Esophagus mucosa (tissue), 1 donor: Measurements from ENCODE around the gene USP11. TPM values are rescaled to one million over a fixed set of nuclear protein-coding genes. Genes with fewer than 3 reads are reported as not detected.
A peak's percentile ranks its signal among the peaks of the same experiment; 100 is the strongest.

Source experiments
- ATAC-seq: fragments of 200-7000 bp; cut with Tn5 transposase; one replicate; pipeline ENCODE4 v1.9.1; 2020
- total RNA-seq: library from RNA; stranded (reverse); gene quantifications from one replicate; pipeline ENCODE4 v1.2.4, GENCODE V29; 2023
- donor health status: DM: yes; HTN: yes; CAD: no.

Gene USP11
- total RNA-seq: 13.2 TPM

DNA sequence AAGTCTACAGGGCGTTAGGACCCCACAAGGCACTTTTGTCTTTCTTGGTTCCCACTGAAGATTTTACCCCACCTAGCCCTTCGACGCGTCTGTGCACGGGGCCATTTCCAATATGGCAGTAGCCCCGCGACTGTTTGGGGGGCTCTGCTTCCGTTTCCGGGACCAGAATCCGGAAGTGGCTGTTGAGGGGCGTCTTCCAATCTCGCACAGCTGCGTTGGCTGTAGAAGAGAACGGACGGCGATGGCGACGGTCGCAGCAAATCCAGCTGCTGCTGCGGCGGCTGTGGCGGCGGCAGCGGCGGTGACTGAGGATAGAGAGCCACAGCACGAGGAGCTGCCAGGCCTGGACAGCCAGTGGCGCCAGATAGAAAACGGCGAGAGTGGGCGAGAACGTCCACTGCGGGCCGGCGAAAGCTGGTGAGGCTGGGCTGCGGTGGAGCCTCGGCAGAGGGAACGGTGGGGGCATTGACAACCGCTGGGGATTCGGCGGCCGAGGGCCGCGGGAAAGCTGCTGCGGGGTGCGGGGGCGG lies at the start of gene USP11:
TSS of gene USP11 (plus strand) at position 207 of the 530 bp plus-strand sequence. CDS start at position 242, 35 bp downstream.
- no peak for ATAC-seq

DNA sequence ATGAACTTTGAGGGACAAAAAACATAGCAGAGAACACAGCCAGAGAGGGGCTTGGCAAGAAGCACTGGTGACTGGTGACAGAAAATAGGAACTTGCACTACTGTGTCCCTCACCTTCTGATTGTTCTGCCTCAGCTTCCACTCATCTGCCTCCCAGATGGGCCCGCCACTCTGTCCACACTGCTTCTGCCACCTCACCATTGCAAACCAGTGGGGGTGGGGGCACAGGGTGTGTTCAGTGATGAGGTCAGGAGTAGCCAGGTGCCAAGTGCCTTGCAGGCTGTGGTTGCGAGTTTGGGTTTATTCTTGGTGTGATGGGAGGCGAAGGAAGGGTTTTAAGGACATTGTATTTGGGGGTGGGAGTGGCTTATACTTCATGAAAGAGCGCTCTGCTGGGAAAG lies 48.3 kb upstream of the USP11 start:
- no peak for ATAC-seq

DNA sequence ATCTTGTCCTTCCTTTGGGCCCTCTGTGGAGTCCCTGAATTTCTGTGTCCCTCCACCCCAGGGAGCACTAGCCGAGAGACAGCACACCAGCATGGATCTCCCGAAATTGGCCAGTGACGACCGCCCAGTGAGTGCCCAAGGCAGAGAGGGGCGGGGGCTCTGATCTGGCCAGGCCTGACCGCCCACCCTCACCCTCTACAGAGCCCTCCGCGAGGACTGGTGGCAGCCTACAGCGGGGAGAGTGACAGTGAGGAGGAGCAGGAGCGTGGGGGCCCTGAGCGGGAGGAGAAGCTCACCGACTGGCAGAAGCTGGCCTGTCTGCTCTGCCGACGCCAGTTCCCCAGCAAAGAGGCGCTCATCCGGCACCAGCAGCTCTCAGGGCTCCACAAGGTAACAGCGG lies 47.6 kb upstream of the USP11 start:
- ATAC-seq: no peak

DNA sequence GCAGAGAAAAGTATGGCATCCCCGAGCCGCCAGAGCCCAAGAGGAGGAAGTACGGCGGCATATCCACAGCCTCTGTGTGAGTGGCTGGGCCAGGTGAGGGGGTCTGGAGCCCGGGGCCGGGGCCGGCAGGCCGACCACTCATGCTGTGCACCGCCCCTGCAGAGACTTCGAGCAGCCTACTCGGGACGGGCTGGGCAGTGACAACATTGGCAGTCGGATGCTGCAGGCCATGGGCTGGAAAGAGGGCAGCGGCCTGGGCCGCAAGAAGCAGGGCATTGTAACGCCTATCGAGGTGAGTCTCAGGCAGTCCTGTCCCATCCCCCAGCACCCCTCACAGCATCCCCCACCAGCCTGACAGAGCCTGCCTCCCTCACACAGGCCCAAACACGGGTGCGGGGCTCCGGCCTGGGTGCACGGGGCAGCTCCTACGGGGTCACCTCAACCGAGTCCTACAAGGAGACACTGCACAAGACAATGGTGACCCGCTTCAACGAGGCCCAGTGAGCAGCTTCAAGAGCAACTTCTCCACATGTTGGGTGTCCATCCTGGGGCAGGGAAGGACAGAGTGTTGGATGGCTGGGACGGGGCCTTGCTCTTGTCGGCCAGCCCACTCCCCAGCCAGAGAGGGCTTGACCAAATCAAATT lies 46.6 kb upstream of the USP11 start:
- ATAC-seq: no peak

DNA sequence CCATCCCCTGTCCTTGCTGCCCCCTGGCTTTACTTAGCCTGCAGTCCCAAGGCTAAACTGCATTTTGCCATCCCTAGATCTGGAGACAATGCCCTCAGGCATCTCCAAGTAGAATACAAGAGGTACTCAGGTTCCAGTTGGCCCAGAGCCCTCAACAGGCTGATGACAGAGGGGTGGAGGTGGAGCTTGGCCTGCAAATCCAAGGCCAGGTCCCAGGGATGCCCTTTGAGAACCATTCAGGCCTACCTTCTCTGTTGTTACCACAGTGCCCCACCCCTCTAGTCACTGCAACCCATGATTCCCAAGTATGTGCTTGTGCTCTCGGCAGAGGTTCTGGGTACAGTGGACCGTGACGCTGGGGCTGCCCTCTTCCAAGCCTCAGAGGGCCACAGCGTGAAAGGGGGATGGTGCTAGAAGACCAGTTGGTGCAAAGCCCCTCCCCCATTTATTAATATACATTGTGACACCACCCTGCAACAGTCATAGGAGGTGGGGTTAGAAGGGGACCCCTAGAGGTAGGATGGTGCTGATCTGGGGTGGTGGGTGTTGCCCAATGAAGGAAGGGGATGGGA lies 45.6 kb upstream of the USP11 start:
- no peak for ATAC-seq

DNA sequence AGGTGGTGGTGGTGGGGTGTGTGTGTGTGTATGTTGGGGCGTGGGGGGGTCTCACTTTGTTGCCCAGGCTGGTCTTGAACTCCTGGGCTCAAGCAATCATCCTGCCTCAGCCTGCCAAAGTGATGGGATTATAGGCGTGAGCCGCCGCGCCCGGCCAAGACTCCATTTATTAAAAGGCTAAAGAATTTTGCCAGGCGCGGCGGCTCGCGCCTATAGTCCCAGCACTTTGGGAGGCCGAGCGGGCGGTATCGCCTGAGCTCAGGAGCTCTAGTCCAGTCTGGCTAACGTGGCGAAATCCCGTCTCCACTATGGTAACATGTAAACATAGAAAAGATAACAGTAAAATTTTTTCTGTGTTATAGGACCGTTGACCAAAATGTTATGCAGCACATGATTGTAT lies 42.9 kb upstream of the USP11 start:
- no peak for ATAC-seq

DNA sequence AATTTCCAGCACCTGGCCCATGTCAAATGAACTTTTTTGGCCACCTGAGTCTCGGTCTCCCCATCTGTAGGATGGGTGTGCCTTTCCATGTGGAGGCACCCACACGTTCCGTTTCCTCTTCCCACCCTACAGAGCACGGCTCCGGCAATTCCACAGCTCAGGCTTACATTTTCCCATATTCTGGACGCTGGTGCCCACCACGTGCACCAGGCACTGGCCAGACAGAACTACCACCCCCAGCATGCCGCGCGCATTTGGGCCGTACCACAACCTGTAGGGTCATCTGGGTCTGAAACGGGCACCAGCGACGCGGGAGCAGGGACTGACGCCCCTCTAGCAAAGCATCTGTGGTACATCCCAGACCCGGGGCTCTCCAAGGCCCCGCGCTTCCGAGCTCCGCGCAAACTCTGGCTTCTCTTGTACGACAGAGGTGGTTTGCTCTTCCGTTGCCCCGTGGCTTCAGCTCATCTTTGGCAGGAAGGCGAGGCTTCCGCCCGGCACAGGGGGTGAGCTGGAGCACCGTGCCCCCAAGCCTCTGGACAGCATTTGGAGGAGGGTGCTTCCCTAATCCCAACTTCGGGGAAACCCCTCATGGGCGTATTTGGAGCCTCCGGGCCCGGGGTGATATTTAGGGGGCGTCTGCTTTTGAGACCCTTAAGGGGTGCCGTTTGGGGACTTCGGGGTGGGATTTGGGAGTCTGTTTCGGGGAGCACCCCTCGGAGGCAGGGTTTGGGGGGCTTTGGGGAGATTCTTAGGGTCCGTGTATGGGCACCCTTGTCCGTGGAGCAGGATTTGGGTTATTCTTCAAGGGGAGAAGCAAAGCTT lies 42.2 kb upstream of the USP11 start:
- ATAC-seq: peak; percentile 76

DNA sequence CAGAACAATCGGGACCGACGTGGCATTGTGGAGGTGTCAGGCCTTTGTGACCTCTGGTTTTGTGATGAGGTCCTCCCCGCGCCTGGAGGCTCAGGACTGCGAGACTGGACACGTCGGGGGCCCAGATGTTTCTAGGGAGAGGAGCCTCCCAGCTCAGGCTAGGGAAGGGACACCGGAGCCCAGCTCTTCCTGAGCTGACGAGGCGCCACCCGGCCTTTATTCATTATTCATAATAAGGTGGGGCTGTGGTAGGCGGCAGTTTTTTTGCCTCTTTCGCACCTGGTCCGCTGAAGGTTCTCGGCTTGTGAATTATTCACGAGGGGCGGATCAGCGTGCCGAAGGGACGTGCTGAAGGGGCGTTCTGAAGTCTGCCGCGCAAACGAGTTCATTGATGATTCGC lies 41.5 kb upstream of the USP11 start:
- ATAC-seq: peak; percentile 32

DNA sequence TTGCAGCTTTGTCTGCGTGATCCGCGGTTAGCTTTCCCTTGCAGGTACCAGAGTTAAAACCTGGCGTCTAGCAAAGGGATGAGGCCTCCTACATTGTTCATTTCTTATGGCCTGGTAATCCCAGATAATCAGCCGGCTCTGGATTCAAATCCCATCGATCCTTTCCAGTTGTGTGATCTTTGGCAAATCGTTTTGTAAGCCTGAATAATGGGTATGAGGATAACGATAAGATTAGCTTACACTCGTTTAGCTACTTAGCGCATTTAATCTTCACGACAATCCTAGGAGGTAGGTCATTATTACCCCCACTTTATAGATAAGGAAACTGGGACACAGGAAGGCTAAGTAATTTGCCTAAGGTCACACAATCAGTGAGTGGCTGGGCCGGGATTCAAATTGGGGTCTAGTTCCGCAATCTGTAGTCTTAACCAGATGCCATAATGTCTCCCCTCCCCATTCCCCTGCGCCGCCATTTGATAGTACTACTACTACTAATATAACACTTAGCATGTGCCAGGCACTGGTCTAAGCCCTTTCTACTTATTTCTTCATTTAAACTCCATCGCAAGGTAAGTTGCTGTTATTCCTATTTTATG lies 40.9 kb upstream of the USP11 start:
- no peak for ATAC-seq

DNA sequence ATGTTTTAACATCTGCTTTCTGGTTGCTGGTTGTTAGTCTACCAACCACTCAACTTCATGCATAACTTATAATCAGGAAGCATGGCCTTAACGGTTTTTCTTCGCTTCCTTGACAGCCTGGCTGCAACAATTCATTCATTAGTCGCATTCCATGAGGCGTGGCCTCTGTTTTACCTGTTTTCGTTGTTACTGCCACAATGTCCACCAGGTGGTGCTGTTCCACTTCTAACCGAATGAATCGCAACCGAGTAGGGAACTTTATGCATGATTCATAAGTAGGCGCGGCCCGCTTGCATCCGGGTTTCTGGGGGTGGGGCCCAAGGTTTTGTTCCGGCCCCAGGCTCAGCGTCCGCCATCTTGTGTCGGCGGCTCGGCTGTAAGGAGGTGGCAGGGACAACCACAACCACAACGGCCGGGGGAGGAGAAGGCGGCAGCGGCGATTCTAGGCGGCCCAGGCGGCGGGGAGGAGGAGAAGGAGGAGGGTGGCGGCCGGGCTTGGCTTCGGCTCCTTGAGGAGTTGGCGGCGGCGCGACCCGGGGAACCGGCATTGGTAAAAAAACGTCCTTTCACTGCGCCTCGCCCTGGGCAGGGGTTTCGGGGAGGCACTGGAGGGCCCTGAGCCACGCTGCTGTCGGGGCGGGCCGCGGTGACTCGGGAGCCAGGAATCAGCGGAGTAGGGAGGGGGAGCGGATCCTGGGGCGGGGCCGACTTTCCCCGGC lies 39.2 kb upstream of the USP11 start, which contains the start of gene UBA1:
TSS of gene UBA1 (plus strand) at position 355 of the 719 bp plus-strand sequence. CDS start 4,974 bp downstream, outside the sequence.
- peak; percentile 92 for ATAC-seq

DNA sequence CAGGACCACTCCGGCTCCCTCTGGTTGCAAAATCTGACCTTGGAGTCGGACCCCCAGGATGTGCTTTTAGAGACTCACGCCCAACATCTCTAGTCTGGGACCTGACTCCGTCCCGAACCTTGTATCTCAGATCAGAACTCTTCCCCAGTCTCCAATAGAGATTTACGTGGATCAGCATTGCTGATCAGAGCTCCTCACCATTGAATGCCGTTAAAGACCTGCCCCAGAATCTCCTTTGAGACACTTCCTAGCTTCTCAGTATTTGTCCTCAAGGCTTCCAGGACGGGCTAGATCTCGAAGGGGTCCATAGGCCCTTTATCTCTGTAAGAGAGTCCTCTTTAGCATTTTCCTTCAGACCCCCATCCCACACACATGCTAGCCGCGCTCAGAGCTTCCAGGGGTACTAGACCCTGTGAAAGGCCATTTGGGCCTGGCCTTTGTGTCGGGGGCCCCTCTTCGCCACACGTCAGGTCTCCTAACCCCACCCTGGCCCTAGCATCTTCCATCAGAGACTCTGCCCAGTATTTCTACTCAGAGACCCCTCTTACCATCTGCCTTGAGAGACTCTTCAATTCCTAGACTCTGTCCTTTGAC lies 38.5 kb upstream of the USP11 start:
- ATAC-seq: no peak

DNA sequence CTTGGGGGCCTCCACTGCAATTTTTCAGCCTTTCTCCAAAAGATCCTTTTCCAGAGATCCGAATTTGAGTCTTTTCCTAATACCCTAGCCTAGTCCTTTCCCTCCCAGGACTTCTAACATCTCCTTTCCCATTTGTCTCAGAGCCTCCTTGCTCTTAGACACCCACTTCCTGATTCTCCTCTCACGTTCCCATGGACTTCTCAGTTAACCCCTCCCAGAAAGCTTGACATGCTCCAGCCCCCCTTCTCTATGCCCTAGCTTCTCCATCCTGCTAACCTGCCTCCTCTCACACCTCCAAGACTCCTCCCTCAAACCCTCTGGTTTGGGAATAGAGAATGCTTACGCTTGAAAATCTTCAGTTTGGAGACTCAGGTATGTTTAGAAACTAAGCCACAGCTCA lies 36.7 kb upstream of the USP11 start:
- no peak for ATAC-seq

DNA sequence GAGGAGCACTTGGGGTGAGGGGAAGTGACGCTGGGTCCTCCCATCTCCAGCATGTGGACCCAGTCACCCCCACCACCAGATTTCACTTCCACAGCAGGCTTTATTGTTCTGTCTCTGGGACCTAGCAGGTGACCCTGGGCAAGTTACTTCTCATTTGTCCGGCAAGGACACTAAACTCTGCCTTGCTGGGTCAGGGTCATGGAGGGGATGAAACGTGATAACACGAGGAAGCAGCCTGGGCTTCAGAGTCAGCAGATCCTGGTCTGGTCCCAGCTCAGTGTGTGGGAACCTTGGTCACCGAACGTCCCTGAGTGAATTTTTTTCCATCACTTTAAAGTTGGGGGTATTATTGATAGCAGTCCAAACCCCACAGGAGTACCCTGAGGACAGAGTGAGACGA lies 35.3 kb upstream of the USP11 start:
- ATAC-seq: no peak

DNA sequence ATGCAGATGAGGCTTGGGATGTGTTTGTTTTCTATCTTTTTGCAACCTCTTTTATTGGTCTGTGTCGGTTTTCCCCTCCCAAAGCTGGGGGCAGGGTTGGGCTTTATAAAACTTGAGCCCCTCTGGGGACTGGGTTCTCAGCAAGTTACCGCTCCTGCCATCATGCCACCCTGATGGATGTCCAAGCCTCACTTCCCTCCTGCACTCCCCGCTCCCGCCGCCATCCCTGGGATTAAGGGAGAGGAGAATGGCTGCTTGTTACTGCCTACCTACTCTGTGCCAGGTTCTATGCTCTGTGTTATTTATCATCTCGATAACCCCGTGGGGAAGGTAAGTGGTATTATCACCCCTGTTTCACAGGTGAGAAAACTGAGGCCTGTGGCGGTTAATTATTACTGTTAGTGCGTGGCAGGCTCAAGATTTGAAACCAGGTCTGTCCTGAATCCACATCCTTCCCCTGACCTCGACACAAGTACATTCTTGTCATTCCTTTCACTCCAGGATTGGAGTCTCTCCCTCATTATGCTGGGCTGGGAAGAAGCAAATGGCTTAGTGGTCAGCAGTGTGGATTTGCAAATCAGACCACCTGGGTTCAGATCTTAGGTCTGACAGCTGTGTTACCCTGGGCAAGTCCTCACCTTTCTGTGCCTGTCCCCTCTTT lies 34.7 kb upstream of the USP11 start:
- no peak for ATAC-seq

DNA sequence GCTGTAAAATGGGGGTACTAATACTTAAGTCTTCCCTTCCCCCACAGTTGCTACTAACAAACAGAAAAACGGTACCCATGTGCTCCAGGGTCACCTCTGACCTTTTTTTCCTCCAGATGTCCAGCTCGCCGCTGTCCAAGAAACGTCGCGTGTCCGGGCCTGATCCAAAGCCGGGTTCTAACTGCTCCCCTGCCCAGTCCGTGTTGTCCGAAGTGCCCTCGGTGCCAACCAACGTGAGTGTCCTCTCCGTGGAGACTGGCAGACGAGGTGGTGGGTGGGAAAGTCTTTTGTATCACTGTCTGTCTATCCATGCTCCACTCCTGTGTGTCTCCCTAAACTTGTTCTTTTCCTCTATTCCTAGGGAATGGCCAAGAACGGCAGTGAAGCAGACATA lies 34.1 kb upstream of the USP11 start:
- no peak for ATAC-seq

DNA sequence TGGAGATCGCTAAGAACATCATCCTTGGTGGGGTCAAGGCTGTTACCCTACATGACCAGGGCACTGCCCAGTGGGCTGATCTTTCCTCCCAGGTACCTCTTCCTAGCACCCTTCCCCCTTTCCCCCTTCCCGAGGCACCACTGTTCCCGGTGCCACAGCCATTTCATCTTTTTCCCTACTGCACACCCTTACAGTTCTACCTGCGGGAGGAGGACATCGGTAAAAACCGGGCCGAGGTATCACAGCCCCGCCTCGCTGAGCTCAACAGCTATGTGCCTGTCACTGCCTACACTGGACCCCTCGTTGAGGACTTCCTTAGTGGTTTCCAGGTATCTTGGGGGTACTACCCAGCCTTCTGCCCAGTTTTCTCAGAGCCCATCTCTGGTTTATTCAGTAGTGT lies 33.5 kb upstream of the USP11 start:
- ATAC-seq: no peak

DNA sequence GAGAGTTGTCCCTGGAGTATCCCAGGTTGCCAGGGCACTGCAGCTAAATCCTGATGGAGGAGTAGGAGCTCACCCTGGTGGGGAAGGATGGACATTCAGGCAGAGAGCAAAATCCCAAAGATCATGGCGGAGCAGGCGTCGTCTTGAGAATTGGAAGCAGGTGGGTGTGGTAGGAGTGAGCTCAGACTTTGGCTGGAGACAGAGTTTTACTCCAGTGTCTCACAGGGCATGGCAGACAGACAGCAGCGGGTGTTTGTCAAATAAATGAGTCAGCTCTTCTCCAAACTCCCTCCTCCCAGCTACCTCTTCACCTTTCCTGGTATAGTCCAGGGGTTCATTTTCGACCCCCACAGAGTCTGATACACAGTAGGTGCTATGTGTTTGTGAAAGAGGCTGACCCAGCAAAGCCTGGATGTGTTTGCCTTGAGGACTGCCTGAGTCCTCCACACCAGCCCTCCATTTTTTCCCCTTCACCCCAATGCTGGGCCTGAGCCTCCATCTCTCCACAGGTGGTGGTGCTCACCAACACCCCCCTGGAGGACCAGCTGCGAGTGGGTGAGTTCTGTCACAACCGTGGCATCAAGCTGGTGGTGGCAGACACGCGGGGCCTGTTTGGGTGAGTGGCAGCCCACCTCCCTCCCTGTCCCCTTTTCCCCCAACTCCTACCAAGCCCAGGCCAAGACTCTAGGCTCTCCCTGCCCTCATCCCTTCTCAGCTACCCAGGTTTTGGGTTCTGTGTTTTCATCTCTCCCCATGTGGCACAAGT lies 32.2 kb upstream of the USP11 start:
- ATAC-seq: peak; percentile 89

DNA sequence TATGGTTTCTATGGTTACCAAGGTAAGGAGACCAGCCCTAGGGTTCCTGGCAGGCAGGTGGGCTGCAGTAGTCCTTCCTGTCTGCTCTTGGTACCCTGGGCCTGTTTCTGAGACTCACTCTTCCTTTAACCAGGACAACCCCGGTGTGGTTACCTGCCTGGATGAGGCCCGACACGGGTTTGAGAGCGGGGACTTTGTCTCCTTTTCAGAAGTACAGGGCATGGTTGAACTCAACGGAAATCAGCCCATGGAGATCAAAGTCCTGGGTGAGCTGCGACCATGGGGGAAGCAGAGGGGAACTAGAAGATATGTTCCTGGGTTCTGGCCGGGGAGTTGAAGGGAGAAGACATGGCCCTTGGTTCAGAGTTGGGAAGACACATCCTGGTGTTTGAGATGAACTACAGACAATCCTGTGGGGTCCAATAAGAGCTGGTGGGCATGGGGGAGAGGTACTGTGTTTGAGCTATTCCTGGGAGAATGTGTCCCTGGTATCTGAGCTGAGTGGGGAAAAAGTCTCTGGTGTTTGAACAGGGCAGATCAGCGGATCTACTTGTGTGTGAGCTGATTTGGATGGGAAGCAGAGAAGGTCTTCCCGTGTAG lies 31.4 kb upstream of the USP11 start:
- no peak for ATAC-seq

DNA sequence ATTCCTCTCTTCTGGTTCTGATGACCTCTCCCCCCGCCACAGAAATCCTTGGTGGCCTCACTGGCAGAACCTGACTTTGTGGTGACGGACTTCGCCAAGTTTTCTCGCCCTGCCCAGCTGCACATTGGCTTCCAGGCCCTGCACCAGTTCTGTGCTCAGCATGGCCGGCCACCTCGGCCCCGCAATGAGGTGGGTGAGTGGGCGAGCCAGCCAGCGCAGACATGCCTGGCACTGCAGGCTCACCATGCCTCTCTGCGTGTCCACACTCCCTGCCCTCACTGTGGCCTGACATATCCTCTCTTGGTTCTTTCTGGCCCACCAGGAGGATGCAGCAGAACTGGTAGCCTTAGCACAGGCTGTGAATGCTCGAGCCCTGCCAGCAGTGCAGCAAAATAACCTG lies 30.5 kb upstream of the USP11 start:
- ATAC-seq: no peak

DNA sequence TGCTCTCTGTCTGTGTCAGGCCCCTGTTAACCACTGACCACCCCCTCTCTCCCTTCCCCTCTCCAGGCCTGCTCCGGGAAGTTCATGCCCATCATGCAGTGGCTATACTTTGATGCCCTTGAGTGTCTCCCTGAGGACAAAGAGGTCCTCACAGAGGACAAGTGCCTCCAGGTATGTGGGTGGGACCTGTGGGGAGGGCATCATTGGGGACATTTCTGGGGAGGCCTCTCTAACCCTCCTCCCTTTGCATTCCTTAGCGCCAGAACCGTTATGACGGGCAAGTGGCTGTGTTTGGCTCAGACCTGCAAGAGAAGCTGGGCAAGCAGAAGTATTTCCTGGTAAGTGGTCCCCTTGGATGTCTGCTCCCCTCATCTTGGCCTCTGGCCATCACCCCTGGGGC lies 29.9 kb upstream of the USP11 start:
- no peak for ATAC-seq
